Effector CD4-positive, alpha-beta T cell (primary cell): ENCODE data around the gene RASGRF1. TPM values are rescaled to one million over a fixed set of nuclear protein-coding genes. Genes with fewer than 3 reads are reported as not detected.
"Not testable (repeated sequence)": the region's sequence is repeated elsewhere in the genome, so short reads cannot be mapped to it uniquely, and the experiment has no call there.

ENCODE experiments used
- DNase-seq: peaks from one replicate; pipeline ENCODE4 v3.0.0-alpha.2; 2020
- total RNA-seq: gene quantifications from one replicate; lab custom pipeline; 2026; lab: John Stamatoyannopoulos, UW

Gene RASGRF1, protein sequence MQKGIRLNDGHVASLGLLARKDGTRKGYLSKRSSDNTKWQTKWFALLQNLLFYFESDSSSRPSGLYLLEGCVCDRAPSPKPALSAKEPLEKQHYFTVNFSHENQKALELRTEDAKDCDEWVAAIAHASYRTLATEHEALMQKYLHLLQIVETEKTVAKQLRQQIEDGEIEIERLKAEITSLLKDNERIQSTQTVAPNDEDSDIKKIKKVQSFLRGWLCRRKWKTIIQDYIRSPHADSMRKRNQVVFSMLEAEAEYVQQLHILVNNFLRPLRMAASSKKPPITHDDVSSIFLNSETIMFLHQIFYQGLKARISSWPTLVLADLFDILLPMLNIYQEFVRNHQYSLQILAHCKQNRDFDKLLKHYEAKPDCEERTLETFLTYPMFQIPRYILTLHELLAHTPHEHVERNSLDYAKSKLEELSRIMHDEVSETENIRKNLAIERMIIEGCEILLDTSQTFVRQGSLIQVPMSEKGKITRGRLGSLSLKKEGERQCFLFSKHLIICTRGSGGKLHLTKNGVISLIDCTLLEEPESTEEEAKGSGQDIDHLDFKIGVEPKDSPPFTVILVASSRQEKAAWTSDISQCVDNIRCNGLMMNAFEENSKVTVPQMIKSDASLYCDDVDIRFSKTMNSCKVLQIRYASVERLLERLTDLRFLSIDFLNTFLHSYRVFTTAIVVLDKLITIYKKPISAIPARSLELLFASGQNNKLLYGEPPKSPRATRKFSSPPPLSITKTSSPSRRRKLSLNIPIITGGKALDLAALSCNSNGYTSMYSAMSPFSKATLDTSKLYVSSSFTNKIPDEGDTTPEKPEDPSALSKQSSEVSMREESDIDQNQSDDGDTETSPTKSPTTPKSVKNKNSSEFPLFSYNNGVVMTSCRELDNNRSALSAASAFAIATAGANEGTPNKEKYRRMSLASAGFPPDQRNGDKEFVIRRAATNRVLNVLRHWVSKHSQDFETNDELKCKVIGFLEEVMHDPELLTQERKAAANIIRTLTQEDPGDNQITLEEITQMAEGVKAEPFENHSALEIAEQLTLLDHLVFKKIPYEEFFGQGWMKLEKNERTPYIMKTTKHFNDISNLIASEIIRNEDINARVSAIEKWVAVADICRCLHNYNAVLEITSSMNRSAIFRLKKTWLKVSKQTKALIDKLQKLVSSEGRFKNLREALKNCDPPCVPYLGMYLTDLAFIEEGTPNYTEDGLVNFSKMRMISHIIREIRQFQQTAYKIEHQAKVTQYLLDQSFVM (N-terminal part only)
- not detected for total RNA-seq

- no peak for DNase-seq
Measured at GRCh38 chr15:79090487-79091203, at the start of gene RASGRF1. Gene RASGRF1, minus strand, starts transcription at chr15:79090780. Its CDS starts 282 bp downstream, at chr15:79090498.

DNA sequence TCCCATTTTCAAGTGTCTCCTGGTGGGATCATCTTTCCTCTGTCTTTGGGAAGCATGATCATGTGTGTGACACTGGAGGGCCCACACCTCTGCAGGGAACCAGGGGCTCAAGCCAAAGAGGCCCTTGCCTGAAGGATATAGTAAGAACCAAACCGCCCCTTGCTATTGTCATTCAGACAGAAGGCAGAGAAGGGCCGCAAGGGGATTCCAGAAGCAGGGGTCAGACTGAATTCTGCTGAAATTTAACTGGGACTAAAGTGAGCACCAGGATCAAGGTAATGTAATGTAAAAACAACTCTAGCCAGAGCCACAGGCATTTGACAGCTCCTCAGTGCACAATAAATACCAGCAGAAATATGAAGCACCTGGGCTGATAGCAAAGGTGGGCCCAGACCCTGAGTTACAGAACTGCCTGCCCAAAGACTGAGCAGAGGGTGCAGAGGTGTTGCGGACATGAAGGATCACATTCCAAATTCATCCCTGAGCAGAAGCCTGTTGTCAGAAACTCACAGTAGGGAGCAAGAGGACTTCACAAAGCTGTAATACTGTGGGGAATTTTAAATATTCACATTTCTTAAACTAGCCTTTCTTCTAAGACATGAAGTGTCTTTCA lies 46.0 kb upstream of the RASGRF1 start:
- no peak for DNase-seq

GRCh38 chr15:79133309-79133708 lies 42.7 kb upstream of the RASGRF1 start:
- no peak for DNase-seq

DNA sequence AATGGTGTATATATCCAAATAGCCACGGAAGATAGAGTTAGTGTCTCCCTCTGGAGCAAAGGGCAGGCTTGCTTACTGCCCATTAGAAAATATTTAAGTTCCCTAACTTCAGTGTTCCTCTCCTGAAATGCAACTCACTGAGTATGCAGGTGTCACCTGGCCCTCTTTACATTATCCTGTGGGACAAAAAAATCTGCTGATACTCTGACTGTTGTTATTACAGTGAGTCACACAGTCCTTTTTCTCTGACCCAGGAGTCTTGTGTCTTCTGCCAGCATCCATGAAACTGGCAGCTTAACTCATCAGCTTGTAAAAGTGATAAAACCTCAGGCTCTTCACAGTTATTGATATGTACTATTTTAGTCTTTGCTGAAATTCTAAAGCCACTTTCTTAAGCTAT lies 42.2 kb upstream of the RASGRF1 start:
- no peak for DNase-seq

GRCh38 chr15:79132361-79132760 lies 41.8 kb upstream of the RASGRF1 start:
- DNase-seq = no peak

- no peak for DNase-seq
Measured at GRCh38 chr15:79130535-79131130, 40.1 kb upstream of the RASGRF1 start.

DNA sequence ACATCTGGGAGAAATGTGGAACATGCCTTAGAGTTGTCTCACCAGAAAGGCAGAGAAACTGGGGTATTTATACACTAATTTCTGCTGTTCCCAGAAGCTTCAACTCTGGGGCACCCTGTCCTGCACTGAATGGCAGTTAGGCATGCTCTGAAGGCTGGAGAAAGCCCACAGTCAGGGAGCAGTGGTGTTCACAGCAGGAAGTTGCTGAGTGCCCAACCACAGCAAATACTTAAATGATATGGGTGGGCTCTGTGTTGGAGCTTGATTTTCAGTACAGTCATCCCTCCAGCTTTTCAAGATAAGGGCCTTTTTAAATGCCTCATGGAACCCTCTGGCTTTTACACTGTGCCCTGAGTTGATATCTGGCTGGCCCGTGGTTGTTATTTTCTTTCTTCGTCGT lies 38.7 kb upstream of the RASGRF1 start:
- no peak for DNase-seq

DNA sequence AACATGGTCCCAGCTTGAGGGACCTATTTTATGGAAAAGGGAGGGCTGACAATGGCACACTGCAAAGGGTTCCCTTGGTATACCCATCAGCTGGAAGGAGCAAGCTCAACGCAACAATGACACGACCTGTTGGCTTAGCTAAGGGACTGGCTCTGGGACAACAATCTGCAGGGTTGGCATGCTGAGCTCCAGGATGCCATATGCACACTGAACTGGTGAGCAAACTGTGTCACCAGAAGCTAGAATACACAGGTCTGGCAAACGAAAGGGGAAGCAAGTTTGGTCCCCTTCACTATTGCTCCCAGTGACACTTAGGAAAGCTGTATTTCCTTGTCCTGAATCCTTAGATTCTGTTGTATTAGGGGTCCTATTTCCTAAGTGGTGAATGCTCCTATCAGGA lies 38.0 kb upstream of the RASGRF1 start:
- no peak for DNase-seq

GRCh38 chr15:79124388-79124787 lies 33.8 kb upstream of the RASGRF1 start:
- DNase-seq = no peak

- DNase-seq = no peak
Measured at GRCh38 chr15:79122991-79123390, 32.4 kb upstream of the RASGRF1 start.

GRCh38 chr15:79122391-79122790 lies 31.8 kb upstream of the RASGRF1 start:
- DNase-seq = no peak

DNA sequence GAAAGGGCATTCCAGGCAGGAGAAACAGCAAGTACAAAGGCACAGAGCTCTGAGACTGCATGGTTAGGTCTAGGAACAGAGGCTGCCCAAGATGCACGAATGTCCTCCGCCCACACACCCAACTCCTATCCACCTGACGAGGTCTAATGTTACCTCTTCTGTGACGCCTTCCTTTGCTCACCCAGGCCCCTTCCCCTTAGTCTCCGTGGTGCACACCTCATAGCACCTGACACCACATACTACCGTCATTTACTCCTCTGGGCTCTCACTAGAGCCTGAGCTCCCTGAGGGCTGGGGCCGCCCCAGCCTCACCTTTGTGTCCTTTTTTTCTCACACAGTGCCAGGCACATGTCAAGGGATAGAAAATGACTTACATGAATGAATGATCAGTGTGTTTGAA lies 31.0 kb upstream of the RASGRF1 start:
- no peak for DNase-seq

DNA sequence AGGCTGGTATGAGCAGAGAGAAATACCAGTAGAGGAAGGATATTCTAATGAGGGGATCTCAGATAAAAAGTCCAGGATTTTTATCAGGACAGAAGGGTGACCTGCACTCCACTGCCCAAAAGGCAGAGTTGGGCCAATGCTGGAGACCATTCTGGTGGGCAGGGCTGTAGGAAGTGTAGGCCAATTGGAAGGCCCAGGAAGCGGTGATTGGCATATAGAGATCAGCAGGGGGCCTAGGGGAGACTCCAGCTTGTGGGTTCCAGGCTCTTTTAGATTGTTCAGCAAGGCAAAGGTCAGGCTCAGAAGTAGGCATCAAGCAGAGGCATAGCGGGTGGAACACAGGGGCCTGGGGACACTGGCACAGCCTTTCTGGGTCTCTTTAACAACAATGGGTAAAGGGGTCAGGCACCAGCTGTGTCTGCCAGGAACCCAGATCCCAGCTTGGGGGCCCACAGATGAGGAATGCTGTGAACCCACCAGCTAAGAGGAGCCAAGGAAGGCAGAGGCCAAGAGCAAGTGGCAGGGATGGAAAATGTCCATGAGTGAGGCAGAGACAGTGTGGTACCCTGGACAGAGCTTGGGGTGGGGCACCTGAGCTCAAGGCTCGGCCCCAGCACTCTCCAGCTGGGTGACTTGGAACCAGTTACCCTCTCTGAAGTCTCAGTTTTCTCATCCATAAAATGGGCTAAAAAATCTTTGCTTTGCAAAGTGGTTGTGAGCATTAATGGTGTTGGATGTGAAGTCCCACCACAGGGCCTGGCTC lies 27.0 kb upstream of the RASGRF1 start:
- DNase-seq = no peak

GRCh38 chr15:79116771-79117170 lies 26.2 kb upstream of the RASGRF1 start:
- no peak for DNase-seq

DNA sequence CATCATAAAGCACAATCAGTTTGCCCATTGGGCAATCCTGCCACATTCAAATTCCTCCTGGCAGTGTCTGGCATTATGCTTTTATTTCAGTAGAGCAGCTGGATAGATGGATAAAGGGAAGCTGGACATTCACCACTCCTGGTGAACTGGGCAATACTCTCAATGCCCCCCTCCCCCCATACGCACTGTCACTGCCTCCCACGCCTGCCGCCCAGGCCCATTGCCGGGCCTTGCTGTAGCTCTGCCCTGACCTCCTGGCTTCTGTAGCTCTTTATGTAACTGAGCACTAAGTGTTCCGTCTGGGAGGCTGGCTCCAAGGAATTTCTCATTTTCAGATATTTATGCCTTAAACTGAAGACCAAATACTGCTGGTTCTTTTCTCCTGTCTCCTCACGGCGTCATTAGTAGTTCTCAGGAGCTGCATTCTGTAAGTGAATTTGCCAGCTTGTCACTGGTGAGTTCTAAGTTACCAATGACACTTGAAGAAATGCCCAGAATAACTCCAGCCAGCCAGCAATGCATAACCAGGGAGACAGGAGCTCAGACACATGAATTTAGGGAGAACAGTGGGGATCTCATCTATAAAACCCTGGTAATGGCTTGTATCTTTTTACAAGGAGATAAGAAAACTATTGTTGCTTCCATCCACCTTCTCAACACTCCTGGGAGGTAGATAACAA lies 25.5 kb upstream of the RASGRF1 start:
- no peak for DNase-seq

GRCh38 chr15:79113831-79114230 lies 23.3 kb upstream of the RASGRF1 start:
- no peak for DNase-seq

- DNase-seq = not testable (repeated sequence)
Measured at GRCh38 chr15:79111404-79111803, 20.8 kb upstream of the RASGRF1 start.

GRCh38 chr15:79105141-79105540 lies 14.6 kb upstream of the RASGRF1 start:
- no peak for DNase-seq

DNA sequence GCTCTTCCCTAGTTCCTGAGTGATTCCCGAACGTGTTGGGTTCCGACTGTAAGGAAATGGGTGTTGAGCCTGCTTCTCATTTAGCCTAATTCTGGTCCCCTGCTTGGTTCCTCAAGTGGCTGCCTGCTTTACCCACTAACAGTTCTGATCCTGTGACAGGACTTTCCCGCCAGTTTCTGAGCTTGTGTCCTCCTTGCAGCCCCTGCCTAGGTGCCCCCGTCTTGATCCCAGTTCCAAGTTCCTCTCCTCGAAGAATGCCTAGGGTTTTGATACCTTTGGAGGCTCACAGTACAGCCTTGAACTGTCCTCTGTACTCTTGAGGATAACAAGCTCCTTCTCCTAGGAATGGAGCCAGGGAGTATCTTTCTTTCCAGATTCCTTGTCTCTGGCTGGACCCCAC lies 12.0 kb upstream of the RASGRF1 start:
- no peak for DNase-seq
